ENCODE measurements around the gene TRPM3.

Gene TRPM3

GRCh38 chr9:70609542-70610286 is 511.7 kb downstream of the TRPM3 start:
- Mint-ChIP-seq H3K27me3 (ENCODE audit: low read depth, poor library complexity) (no peaks in the 10 kb centered on the region), H3K4me1 (peaks cover 4% of the 10 kb centered on the region), H3K27ac (no peak overlapping the region), H3K9me3 (no peaks in the 10 kb centered on the region), H3K36me3 (ENCODE audit: low read depth) (no peaks in the 10 kb centered on the region), H3K4me3 (no peak overlapping the region)
- no peak for DNase-seq
- no peak for TF ChIP-seq CTCF (IDR thresholded peaks at IDR 0.05)

- DNase-seq, result no peak
- H3K27me3 Mint-ChIP-seq (ENCODE audit: low read depth, poor library complexity), result no peaks in the 10 kb centered on the region
- no peak overlapping the region for H3K27ac Mint-ChIP-seq
- no peak overlapping the region for H3K4me3 Mint-ChIP-seq
- H3K9me3 Mint-ChIP-seq, result no peaks in the 10 kb centered on the region
- peaks cover 4% of the 10 kb centered on the region for H3K4me1 Mint-ChIP-seq
- no peaks in the 10 kb centered on the region for H3K36me3 Mint-ChIP-seq (ENCODE audit: low read depth)
- no peak for TF ChIP-seq CTCF (IDR thresholded peaks at IDR 0.05)
Observed at GRCh38 chr9:70609011-70609410, 512.4 kb downstream of the TRPM3 start.

- no peak for DNase-seq
- H3K9me3 Mint-ChIP-seq, result no peaks in the 10 kb centered on the region
- no peak overlapping the region for H3K4me3 Mint-ChIP-seq
- TF ChIP-seq CTCF (IDR thresholded peaks at IDR 0.05), result no peak
- H3K27me3 Mint-ChIP-seq (ENCODE audit: low read depth, poor library complexity), result no peaks in the 10 kb centered on the region
- H3K4me1 Mint-ChIP-seq, result peaks cover 4% of the 10 kb centered on the region
- H3K36me3 Mint-ChIP-seq (ENCODE audit: low read depth), result no peaks in the 10 kb centered on the region
- no peak overlapping the region for H3K27ac Mint-ChIP-seq
Observed at GRCh38 chr9:70607926-70608325, 513.5 kb downstream of the TRPM3 start.

GRCh38 chr9:70607329-70607728 is 514.1 kb downstream of the TRPM3 start:
- no peak for TF ChIP-seq CTCF (IDR thresholded peaks at IDR 0.05)
- DNase-seq, result no peak
- peaks cover 9% of the 10 kb centered on the region for H3K4me1 Mint-ChIP-seq
- H3K36me3 Mint-ChIP-seq (ENCODE audit: low read depth), result no peaks in the 10 kb centered on the region
- no peaks in the 10 kb centered on the region for H3K27me3 Mint-ChIP-seq (ENCODE audit: low read depth, poor library complexity)
- no peaks in the 10 kb centered on the region for H3K9me3 Mint-ChIP-seq
- no peak overlapping the region for H3K4me3 Mint-ChIP-seq
- H3K27ac Mint-ChIP-seq, result no peak overlapping the region

GRCh38 chr9:70603020-70603411 is 518.4 kb downstream of the TRPM3 start:
- H3K4me3 Mint-ChIP-seq, result no peak overlapping the region

More at GRCh38 chr9:70603020-70603411, 518.4 kb downstream of the TRPM3 start:
- H3K36me3 Mint-ChIP-seq (ENCODE audit: low read depth), result no peaks in the 10 kb centered on the region
- H3K27me3 Mint-ChIP-seq (ENCODE audit: low read depth, poor library complexity), result peaks cover 3% of the 10 kb centered on the region
- no peaks in the 10 kb centered on the region for H3K9me3 Mint-ChIP-seq
- H3K4me1 Mint-ChIP-seq, result peaks cover 27% of the 10 kb centered on the region
- no peak for DNase-seq
- no peak overlapping the region for H3K27ac Mint-ChIP-seq
- TF ChIP-seq CTCF (IDR thresholded peaks at IDR 0.05), result no peak

Measured in nephron progenitor cell (in vitro differentiated cells).